T-cell (primary cell): Measurements from ENCODE around the gene PNRC2. TPM values are rescaled to one million over a fixed set of nuclear protein-coding genes. Genes with fewer than 3 reads are reported as not detected.
"Not testable (repeated sequence)": the region's sequence is repeated elsewhere in the genome, so short reads cannot be mapped to it uniquely, and the experiment has no call there.

Experiments used
- ATAC-seq, 4 experiments: fragments of 200-7000 bp in 3 of 4; fragments of 150-1000 bp in 1 of 4; cut with Tn5 transposase; replicated peaks in 1 of 4; 1 replicate in 3 of 4; 2 replicates in 1 of 4; pipeline ENCODE4 v1.10.0; 2021; ENCODE audit warnings: moderate library complexity in 3 of 4, mild to moderate bottlenecking in 2 of 4, moderate number of reproducible peaks in 1 of 4
- CTCF ChIA-PET, 2 donors: fragments of 300-600 bp; sonication (Branson Sonifier 250); formaldehyde crosslinking; loops; one replicate each; lab custom pipeline; 2022; ENCODE audit warnings: antibody characterized with exemption in 2 of 2; lab: Charles Lee
- POLR2A ChIA-PET, 2 donors: fragments of 300-600 bp; sonication (Branson Sonifier 250); formaldehyde crosslinking; loops; one replicate each; lab custom pipeline; 2022; ENCODE audit warnings: antibody characterized with exemption in 2 of 2; lab: Charles Lee
- DNase-seq, 35 experiments: peaks; one replicate each; pipeline versions ENCODE4 v3.0.0 to v3.0.0-alpha.2; 2013 to 2023
- H3K27ac ChIP-seq: one replicate; pipeline ENCODE4 v1.5.1; 2013; ENCODE audit warnings: low read length
- H3K27me3 ChIP-seq, 2 experiments: replicated peaks in 1 of 2; 1 replicate in 1 of 2; 2 replicates in 1 of 2; pipeline versions ENCODE4 v1.6.1 to v1.7.0; 2013; ENCODE audit warnings: low read length in 1 of 2, mixed read lengths in 1 of 2; ENCODE audit not compliant: control insufficient read depth in 2 of 2, insufficient read depth in 2 of 2; ENCODE audit errors: extremely low read depth in 1 of 2
- H3K36me3 ChIP-seq, 2 donors: 1 replicate in 1 of 2; 2 replicates in 1 of 2; pipeline versions ENCODE4 v1.6.1 to v1.7.0; 2013; ENCODE audit warnings: low read length in 1 of 2; ENCODE audit not compliant: control insufficient read depth in 2 of 2, insufficient read depth in 1 of 2; ENCODE audit errors: extremely low read depth in 1 of 2
- H3K4me1 ChIP-seq, 2 experiments: 1 replicate in 1 of 2; 2 replicates in 1 of 2; pipeline versions ENCODE4 v1.6.1 to v1.7.0; 2013; ENCODE audit warnings: low read length in 2 of 2, mixed read lengths in 1 of 2; ENCODE audit not compliant: insufficient read depth in 2 of 2, control insufficient read depth in 1 of 2; ENCODE audit errors: extremely low read depth in 1 of 2
- H3K4me3 ChIP-seq, 2 donors: 1 replicate in 1 of 2; 2 replicates in 1 of 2; pipeline versions ENCODE4 v1.5.1 to v1.7.0; 2013; ENCODE audit warnings: mild to moderate bottlenecking in 2 of 2, low read length in 1 of 2, moderate library complexity in 1 of 2; ENCODE audit not compliant: control insufficient read depth in 1 of 2; ENCODE audit errors: extremely low read depth in 1 of 2
- H3K9me3 ChIP-seq: 2 replicates; pipeline ENCODE4 v1.7.0; 2013
- H3K27ac Mint-ChIP-seq, 2 donors: one replicate each; pipeline ENCODE4 v1.8.0; 2020 to 2021; ENCODE audit warnings: mild to moderate bottlenecking in 2 of 2, mixed read lengths in 2 of 2
- H3K27me3 Mint-ChIP-seq, 2 donors: one replicate each; pipeline ENCODE4 v1.8.0; 2021 to 2022; ENCODE audit warnings: mixed read lengths in 2 of 2
- H3K36me3 Mint-ChIP-seq: one replicate; pipeline ENCODE4 v1.8.0; 2021; ENCODE audit warnings: mixed read lengths
- H3K4me1 Mint-ChIP-seq, 3 donors: one replicate each; pipeline ENCODE4 v1.8.0; 2020 to 2022; ENCODE audit warnings: mixed read lengths in 3 of 3, mild to moderate bottlenecking in 1 of 3
- H3K4me3 Mint-ChIP-seq, 3 donors: one replicate each; pipeline ENCODE4 v1.8.0; 2020 to 2022; ENCODE audit warnings: mild to moderate bottlenecking in 3 of 3, mixed read lengths in 3 of 3, moderate library complexity in 3 of 3
- H3K9me3 Mint-ChIP-seq, 3 donors: one replicate each; pipeline ENCODE4 v1.8.0; 2020 to 2022; ENCODE audit warnings: mixed read lengths in 3 of 3
- WGBS: methylation state at CpG from one replicate; pipeline ENCODE4 v1.1.5; 2013; ENCODE audit warnings: missing lambda C conversion rate; ENCODE audit not compliant: insufficient coverage; 5-methylcytosine and 5-hydroxymethylcytosine counted together
- total RNA-seq, 35 experiments: library from RNA in 6 of 35; stranded (reverse) in 6 of 35; fragments of 120-200 nt in 1 of 35; gene quantifications; one replicate each; pipeline versions ENCODE4 v1.2.1 to v1.2.4 and lab custom pipeline; 2013 to 2026

Gene PNRC2
- total RNA-seq, 5 donors from 2014 or later (not counting 1 experiment from before 2014, with no cell fraction given): 135 to 159 (median 139) TPM

DNA sequence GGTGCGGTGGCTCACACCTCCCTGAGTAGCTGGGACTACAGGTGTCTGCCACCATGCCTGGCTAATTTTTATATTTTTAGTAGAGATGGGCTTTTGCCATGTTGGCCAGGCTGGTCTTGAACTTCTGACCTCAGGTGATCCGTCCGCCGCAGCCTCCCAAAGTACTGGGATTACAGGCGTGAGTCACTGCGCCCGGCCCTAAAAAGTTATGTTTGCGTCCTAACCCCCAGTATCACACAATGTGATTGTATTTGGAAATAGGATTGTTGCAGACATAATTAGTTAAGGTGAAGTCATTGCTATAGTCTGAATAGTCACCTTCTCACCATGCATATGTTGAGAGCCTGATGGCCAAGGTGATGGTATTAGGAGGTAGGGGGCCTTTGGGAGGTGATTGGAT is 53.2 kb downstream of the PNRC2 start:
- ATAC-seq, POLR2A ChIA-PET, DNase-seq: not testable (repeated sequence)

More for the DNA sequence above, 53.2 kb downstream of the PNRC2 start:
- H3K27me3 ChIP-seq, H3K4me3 Mint-ChIP-seq, H3K4me3 ChIP-seq, H3K4me1 ChIP-seq, H3K4me1 Mint-ChIP-seq, H3K27ac ChIP-seq, CTCF ChIA-PET, H3K36me3 Mint-ChIP-seq, H3K27ac Mint-ChIP-seq, H3K9me3 Mint-ChIP-seq, H3K36me3 ChIP-seq, H3K9me3 ChIP-seq: not testable (repeated sequence)
- 88% methylated on average over 1 of the region's 8 CpGs for WGBS
- peaks cover 0 to 14% of the 10 kb centered on the region in 2 donors for H3K27me3 Mint-ChIP-seq

Other genes with a start within 250 kb of the PNRC2 start
- 10 to 100 TPM; 26.0 to 32.8 (median 27.6) TPM for gene ELOA, start 216.4 kb upstream of the PNRC2 start, total RNA-seq
- 10 to 100 TPM; 60.7 to 87.1 (median 70.8) TPM for gene PITHD1, start 181.4 kb upstream of the PNRC2 start, total RNA-seq
- 10 to 100 TPM; 47.8 to 70.9 (median 67.6) TPM for gene LYPLA2, start 168.7 kb upstream of the PNRC2 start, total RNA-seq
- gene GALE, start 159.1 kb upstream of the PNRC2 start, total RNA-seq: 10 to 100 TPM in 3 of 5 donors, 1 to 10 TPM in 2; 7.5 to 16.5 (median 12.6) TPM
- gene HMGCL, start 134.4 kb upstream of the PNRC2 start, total RNA-seq: 10 to 100 TPM; 14.5 to 39.0 (median 32.9) TPM
- 10 to 100 TPM in 3 of 5 donors, 1 to 10 TPM in 2; 5.6 to 11.5 (median 10.7) TPM for gene FUCA1, start 91.5 kb upstream of the PNRC2 start, total RNA-seq
- gene CNR2, start 46.5 kb upstream of the PNRC2 start, total RNA-seq: 1 to 10 TPM in 4 of 5 donors, under 1 TPM in 1; 0.67 to 2.1 (median 1.5) TPM
- 100 to 1,000 TPM; 145 to 240 (median 153) TPM for gene SRSF10, start 20.5 kb downstream of the PNRC2 start, total RNA-seq
- gene MYOM3, start 152.3 kb downstream of the PNRC2 start, total RNA-seq: not detected
- gene IL22RA1, start 183.3 kb downstream of the PNRC2 start, total RNA-seq: under 1 TPM in 2 of 5 donors, not detected in 3; 0.13 to 0.15 TPM
- 1 to 10 TPM; 2.4 to 7.0 (median 6.0) TPM for gene IFNLR1, start 227.5 kb downstream of the PNRC2 start, total RNA-seq